Measurements from ENCODE around the gene RNF223.
"Not testable (repeated sequence)": the region's sequence is repeated elsewhere in the genome, so short reads cannot be mapped to it uniquely, and the experiment has no call there.

The RNF223 gene

GRCh38 chr1:1106510-1107221, 32.6 kb upstream of the RNF223 start:
- no peak for TF ChIP-seq CTCF (IDR thresholded peaks at IDR 0.05; ENCODE audit: low read depth, low read length)
- no peak overlapping the region for H3K4me3 ChIP-seq (ENCODE audit: low read depth, low read length)
- in situ Hi-C loops (cut with HindIII; ENCODE audit: low sequenced_read_pairs): no loop called here
- DNase-seq (ENCODE audit: low read depth, low spot score): no peak

GRCh38 chr1:1104152-1104551, 30.0 kb upstream of the RNF223 start:
- DNase-seq (ENCODE audit: low read depth, low spot score); in situ Hi-C loops (cut with HindIII; ENCODE audit: low sequenced_read_pairs); H3K4me3 ChIP-seq (ENCODE audit: low read depth, low read length): not testable (repeated sequence)

GRCh38 chr1:1101503-1101902, 27.4 kb upstream of the RNF223 start:
- in situ Hi-C loops (cut with HindIII; ENCODE audit: low sequenced_read_pairs): no loop called here
- DNase-seq (ENCODE audit: low read depth, low spot score): no peak
- no peak for TF ChIP-seq CTCF (IDR thresholded peaks at IDR 0.05; ENCODE audit: low read depth, low read length)
- H3K4me3 ChIP-seq (ENCODE audit: low read depth, low read length): no peak overlapping the region

GRCh38 chr1:1100296-1100695, 26.2 kb upstream of the RNF223 start:
- DNase-seq (ENCODE audit: low read depth, low spot score): no peak

GRCh38 chr1:1099506-1100183, 25.5 kb upstream of the RNF223 start:
- in situ Hi-C loops (cut with HindIII; ENCODE audit: low sequenced_read_pairs): no loop called here
- no peak overlapping the region for H3K4me3 ChIP-seq (ENCODE audit: low read depth, low read length)
- TF ChIP-seq CTCF (IDR thresholded peaks at IDR 0.05; ENCODE audit: low read depth, low read length): no peak
- no peak for DNase-seq (ENCODE audit: low read depth, low spot score)

More at GRCh38 chr1:1100296-1100695, 26.2 kb upstream of the RNF223 start:
- no peak for TF ChIP-seq CTCF (IDR thresholded peaks at IDR 0.05; ENCODE audit: low read depth, low read length)
- in situ Hi-C loops (cut with HindIII; ENCODE audit: low sequenced_read_pairs): no loop called here
- H3K4me3 ChIP-seq (ENCODE audit: low read depth, low read length): no peak overlapping the region

GRCh38 chr1:1098681-1099421, 24.7 kb upstream of the RNF223 start:
- no peak for DNase-seq (ENCODE audit: low read depth, low spot score)
- in situ Hi-C loops (cut with HindIII; ENCODE audit: low sequenced_read_pairs): no loop called here
- no peak for TF ChIP-seq CTCF (IDR thresholded peaks at IDR 0.05; ENCODE audit: low read depth, low read length)
- H3K4me3 ChIP-seq (ENCODE audit: low read depth, low read length): no peak overlapping the region

GRCh38 chr1:1096136-1096535, 22.0 kb upstream of the RNF223 start:
- in situ Hi-C loops (cut with HindIII; ENCODE audit: low sequenced_read_pairs); DNase-seq (ENCODE audit: low read depth, low spot score); H3K4me3 ChIP-seq (ENCODE audit: low read depth, low read length): not testable (repeated sequence)
